ENCODE measurements around the gene MAN1C1.

Gene MAN1C1

DNA sequence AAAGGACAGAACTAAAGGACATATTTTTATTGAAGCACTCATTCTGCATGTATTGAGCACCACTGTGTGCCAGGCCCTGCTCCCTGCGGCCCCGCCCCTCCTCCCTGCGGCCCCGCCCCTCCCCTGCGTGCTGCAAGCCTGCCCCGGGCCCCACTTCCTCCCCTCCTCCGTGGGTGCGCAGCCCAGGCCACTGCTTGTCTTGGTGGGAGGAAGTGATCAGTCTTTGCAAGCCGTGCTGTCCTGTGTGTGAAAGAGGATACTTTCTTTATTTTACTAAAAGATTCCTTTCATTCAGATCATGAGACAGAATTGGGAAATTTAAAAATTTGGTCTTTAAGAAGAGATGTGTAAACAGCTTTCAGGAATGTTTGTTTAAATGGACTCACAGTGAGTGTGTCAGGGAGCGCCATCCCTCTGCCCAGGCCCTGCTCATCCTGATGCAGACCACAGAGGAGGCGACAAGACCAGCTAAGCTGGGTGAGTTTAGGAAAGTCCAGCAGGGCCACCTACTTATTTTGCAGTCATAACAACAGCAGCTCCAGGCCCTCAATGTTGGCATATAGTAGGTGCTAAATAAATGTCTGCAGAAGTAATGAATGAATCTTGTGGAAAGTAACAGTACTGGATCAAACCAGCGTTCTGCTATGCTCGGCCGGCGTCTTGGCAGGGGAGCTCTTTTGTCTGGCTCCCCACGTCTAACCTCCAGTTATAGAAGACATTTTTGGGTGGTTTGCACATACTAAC, 95.1 kb downstream of the MAN1C1 start:
- TF ChIP-seq, protein P1, sequence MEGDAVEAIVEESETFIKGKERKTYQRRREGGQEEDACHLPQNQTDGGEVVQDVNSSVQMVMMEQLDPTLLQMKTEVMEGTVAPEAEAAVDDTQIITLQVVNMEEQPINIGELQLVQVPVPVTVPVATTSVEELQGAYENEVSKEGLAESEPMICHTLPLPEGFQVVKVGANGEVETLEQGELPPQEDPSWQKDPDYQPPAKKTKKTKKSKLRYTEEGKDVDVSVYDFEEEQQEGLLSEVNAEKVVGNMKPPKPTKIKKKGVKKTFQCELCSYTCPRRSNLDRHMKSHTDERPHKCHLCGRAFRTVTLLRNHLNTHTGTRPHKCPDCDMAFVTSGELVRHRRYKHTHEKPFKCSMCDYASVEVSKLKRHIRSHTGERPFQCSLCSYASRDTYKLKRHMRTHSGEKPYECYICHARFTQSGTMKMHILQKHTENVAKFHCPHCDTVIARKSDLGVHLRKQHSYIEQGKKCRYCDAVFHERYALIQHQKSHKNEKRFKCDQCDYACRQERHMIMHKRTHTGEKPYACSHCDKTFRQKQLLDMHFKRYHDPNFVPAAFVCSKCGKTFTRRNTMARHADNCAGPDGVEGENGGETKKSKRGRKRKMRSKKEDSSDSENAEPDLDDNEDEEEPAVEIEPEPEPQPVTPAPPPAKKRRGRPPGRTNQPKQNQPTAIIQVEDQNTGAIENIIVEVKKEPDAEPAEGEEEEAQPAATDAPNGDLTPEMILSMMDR (IDR thresholded peaks at IDR 0.05; ENCODE audit: borderline replicate concordance, insufficient read depth, low read depth, low read length), result no peak
- no peak overlapping the region for H3K4me3 ChIP-seq (ENCODE audit: low read depth, low read length)

DNA sequence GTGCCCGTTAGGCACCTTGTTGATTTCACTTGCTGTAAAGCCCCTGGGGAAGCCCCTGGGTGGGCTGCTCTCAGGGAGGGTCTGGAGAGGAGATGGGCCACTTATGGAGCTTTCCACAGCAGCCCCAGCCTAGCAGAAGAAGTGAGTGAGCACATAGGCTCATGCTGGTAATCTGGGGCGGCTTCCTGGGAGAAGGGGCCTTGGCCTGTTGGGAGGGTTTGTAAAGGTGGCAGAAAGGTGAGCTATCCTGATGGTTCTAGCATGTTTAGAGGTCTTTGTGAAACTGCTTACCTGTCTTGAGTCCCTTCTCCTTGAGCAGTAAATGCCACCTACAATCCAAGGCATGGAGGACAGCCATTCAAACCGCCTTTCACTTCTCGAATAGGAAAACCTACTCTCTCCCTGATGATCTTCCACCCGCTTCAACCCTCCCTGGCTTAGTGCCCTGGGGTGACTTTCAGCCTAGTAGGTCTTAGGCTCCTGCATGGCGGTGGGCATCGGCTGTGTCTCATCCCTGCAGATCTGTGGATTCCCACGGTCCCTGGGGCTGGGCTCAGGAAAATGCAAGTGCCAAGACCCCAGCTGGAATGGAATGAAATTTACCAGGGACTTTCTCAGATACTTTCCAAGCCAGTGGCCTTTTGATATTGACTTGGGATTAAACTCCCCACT, 95.8 kb downstream of the MAN1C1 start:
- no peak overlapping the region for H3K4me3 ChIP-seq (ENCODE audit: low read depth, low read length)
- TF ChIP-seq, protein P1 (IDR thresholded peaks at IDR 0.05; ENCODE audit: borderline replicate concordance, insufficient read depth, low read depth, low read length), result no peak

DNA sequence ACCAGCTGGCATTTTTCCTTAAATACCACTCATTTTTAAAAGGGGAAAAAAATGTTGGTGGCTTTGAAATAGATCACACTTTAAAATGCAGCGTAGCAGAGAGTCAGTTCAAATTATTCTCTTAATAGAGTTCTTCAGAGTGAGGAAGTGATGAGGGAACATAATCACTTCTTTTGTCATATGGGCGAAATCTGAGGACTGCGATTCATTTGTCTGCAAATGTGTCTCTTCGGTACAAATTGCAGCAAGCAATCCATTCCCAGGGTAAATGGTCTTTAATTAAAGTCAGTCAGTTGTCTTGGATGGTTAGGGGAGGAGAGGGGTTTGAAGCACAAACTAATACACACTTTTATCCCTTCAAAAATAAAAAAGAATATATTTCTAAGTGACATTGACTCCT, 97.4 kb downstream of the MAN1C1 start:
- TF ChIP-seq, protein P1 (IDR thresholded peaks at IDR 0.05; ENCODE audit: borderline replicate concordance, insufficient read depth, low read depth, low read length), result no peak
- H3K4me3 ChIP-seq (ENCODE audit: low read depth, low read length), result no peak overlapping the region

DNA sequence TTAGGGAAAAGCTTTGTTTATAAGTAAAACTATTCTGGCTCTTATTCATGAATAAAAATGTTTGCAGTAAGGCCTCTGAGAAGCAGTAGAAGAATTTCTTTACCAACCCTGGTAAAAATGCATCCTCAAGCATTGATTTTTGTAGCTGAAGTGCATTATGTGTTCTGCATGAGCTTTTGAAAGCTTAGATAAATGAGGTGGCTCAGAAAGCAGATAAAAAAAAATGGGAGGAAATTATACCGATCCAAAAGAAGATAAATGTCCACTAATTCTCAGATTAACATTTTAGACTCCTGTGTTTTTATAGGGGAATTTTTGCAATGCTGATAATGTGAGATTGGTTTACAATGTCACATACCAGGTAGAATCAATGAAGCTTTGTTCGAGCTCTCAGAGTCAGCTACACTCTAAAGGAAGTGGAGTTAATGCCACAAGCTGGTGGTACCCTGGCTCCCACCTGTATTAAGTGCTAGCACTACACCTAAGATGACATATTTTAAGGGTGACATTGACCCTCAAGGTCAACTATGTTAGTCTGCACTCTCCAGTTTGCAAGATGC, 97.9 kb downstream of the MAN1C1 start:
- TF ChIP-seq, protein P1 (IDR thresholded peaks at IDR 0.05; ENCODE audit: borderline replicate concordance, insufficient read depth, low read depth, low read length), result no peak
- no peak overlapping the region for H3K4me3 ChIP-seq (ENCODE audit: low read depth, low read length)

DNA sequence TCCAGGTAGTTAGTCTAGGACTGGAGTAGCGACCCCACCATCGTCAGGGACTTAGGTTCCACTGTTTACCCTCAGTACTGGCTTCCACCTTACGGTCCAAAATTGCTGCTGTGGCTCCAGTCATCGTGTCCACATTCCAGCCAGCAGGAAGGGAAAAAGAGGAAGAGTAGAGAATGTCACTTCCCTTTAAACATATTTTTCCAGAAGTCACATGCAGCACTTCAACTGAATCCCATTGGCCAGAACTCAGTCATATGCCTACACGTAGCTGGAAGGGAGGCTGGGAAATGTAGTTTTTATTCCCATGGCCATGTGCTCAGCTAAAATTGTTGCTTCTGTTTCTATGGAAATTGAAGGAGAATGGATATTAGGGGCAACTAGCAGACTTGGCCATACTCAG, 99.3 kb downstream of the MAN1C1 start:
- H3K4me3 ChIP-seq (ENCODE audit: low read depth, low read length), result no peak overlapping the region
- TF ChIP-seq, protein P1 (IDR thresholded peaks at IDR 0.05; ENCODE audit: borderline replicate concordance, insufficient read depth, low read depth, low read length), result no peak

DNA sequence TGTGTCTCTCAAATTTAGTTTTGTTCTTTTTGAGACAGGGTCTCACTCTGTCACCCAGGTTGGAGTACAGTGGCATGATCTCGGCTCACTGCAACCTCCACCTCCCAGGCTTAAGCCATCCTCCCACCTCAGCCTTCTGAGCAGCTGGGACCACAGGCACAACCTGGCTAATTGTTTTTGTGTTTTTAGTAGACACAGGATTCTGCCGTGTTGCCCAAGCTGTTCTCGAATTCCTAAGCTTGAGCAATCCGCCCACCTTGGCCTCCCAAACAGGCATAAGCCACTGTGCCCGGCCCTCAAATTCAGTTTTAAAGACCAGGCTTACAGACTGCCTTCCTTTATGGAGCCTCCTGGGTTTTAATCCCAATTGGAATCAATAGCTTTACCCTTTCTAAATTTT, 99.7 kb downstream of the MAN1C1 start:
- TF ChIP-seq, protein P1 (IDR thresholded peaks at IDR 0.05; ENCODE audit: borderline replicate concordance, insufficient read depth, low read depth, low read length), result no peak
- H3K4me3 ChIP-seq (ENCODE audit: low read depth, low read length), result no peak overlapping the region

Data from GM12875 (cell line).